GM10847 (cell line): ENCODE results near the gene DNAH8.

ENCODE experiments used
- POLR2A ChIP-seq: IDR thresholded peaks from 2 replicates; pipeline ENCODE4 v1.6.1; 2011; ENCODE audit not compliant: insufficient read length; ENCODE audit errors: extremely low read depth

The DNAH8 gene

GRCh38 chr6:38975621-38976049 lies 260.5 kb downstream of the DNAH8 start:
- no peak for TF ChIP-seq POLR2A

DNA sequence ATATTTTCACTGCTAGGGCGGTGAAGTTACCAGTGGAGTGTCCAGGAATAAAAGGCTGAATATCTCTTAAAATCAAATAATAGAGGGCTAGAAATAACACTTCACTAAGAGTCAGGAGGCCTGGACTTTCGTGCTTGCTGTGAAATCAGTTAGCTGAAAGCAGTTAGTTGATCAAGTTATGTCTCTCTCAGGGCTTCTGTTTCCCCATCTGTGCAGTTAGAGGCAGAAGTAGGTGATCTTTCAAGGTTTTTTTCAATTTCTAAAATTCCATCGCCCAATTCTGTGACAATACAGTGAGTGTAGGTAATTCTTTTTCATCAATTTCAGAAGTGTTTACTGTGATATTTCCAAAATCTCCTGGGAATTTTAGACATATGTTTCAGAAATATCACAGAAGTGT lies 260.9 kb downstream of the DNAH8 start:
- TF ChIP-seq POLR2A: no peak

GRCh38 chr6:38976801-38977500 lies 261.8 kb downstream of the DNAH8 start:
- no peak for TF ChIP-seq POLR2A

GRCh38 chr6:38978139-38978704 lies 263.1 kb downstream of the DNAH8 start:
- no peak for TF ChIP-seq POLR2A

GRCh38 chr6:38982470-38982869 lies 267.4 kb downstream of the DNAH8 start:
- no peak for TF ChIP-seq POLR2A

DNA sequence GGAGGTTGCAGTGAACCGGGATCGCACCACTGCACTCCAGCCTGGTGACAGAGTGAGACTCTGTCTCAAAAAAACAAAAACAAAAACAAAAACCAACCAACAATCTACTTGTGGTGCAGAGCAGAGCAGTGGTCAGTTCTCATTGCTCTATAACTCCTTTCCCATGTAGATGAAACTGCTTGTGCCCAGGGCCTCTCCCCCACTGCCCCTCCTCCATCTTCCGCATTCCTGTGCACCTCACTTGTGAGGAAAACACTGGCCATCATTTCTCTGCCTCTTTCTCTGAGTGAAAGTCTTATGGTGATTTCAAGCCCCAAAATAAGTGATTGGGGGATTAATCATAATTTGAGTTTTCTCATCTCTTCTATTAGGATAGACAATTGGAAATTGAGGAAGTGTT lies 269.6 kb downstream of the DNAH8 start:
- TF ChIP-seq POLR2A: no peak

- no peak for TF ChIP-seq POLR2A
These were observed 270.7 kb downstream of the DNAH8 start for GRCh38 chr6:38985839-38986238.

- TF ChIP-seq POLR2A: no peak
These were observed 272.4 kb downstream of the DNAH8 start for GRCh38 chr6:38987503-38987902.

- TF ChIP-seq POLR2A: no peak
These were observed 273.8 kb downstream of the DNAH8 start for GRCh38 chr6:38988736-38989449.

DNA sequence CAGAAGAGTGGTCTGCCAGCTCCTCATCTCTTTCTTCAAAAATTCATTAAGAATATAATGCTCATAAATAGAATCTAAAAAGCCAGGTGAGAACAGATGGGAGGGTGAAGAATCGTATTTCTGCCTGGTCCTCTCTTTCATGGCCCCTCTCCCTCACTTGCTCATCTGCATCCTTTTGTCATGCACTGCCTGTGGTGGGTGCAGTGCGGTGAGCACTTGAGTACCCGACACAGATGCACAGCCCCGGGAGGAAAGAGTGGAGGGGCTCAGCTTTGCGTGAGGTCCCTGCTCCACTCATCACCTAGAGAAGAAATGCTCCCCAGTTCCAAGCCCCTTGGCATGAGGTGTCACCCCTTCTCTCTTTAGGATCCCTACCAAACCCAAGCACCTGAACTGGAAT lies 275.4 kb downstream of the DNAH8 start:
- TF ChIP-seq POLR2A: no peak

- TF ChIP-seq POLR2A: no peak
These were observed 281.6 kb downstream of the DNAH8 start for GRCh38 chr6:38996676-38997075.

- TF ChIP-seq POLR2A: no peak
These were observed 282.1 kb downstream of the DNAH8 start for GRCh38 chr6:38997128-38997761.

DNA sequence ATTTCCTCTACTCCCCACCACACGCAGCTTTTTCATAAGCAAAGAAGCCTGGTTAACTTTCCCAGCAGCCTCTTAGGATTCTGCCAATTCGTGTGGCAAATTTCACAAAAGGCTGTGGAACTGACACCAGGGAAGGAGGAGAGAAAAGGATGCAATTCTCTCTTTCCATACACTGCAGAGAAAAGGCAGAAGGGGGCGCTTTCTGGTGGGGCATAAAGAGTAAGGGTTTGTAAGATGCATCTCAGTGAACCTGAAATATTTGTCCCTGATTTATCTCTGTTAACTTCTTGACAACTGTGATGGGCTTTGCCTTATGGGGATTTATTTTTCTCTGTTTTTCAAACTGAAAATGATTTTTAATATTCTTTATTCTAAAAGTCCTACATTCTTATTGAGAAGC lies 288.0 kb downstream of the DNAH8 start:
- no peak for TF ChIP-seq POLR2A

DNA sequence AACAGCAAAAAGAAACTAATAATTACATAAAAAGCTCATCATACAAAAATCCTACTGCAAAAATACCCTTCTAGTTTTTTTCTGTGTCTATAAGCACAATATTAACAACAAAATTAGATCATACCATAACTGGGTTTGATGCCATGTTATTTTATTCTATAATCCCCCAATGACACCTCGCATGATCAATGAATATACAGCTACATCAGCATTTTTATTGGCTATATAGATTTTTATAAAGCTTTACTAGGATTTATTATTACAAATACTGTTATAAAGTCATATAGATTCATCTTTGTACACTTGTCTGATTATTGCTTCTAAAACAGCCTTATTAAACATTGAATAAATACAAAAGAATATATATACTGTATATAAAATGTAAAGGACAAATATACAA lies 288.4 kb downstream of the DNAH8 start:
- no peak for TF ChIP-seq POLR2A

GRCh38 chr6:39004801-39005200 lies 289.7 kb downstream of the DNAH8 start:
- no peak for TF ChIP-seq POLR2A

DNA sequence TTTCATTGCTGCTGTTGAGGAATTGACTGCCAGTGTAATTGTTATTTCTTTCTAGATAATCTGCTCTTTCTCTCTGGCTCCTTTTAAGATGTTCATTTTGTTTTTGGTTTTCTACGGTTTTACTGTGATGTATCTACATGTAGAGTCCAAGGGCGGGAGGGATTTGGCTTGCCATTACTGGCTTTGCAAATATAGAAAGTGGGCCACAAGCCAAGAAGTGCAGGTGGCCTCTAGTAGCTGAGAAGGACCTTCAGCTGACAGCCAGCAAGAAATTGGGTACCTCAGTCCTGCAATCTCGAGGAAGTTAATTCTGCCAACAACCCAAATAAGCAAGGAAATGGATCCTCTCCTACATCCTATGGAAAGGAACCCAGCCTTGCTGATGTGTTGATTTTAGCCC lies 290.7 kb downstream of the DNAH8 start:
- TF ChIP-seq POLR2A: no peak

DNA sequence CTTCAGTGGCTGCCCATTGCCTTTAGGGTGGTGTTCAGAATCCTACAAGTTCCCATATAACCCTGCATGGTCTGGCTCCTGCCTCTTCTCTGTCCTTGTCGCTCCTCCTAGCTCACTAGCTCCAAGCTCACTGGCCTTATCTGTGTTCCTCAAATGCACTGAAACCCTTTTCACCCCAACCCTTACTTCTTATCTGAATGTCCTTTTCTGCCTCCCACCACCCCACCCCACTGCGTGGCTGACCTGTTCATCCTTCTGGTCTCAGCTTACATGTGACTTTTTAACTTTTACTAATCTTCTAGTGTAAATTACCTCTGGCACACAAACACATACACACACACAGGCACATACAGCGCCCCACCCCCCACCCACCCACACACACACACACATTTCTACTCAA lies 292.5 kb downstream of the DNAH8 start:
- TF ChIP-seq POLR2A: no peak

DNA sequence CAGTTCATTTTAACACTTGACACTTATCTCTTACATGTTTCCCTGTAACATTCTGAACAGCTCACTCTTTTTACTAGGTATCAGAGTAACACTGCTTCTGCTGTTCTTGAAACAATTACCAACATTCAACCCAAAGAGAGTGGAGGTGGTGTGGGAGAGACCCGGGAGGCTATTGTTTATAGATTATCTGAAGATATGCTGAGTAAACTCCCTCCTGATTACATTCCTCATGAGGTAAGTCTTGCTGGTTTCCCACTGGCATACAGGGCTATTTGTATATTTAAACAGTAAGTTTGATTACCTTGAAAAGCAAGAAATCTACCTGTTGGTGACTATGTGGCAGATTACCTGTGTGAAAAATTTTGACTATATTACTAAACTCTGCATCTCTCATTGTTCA lies 293.6 kb downstream of the DNAH8 start:
- no peak for TF ChIP-seq POLR2A
